ENCODE results near the gene GABBR2.

The GABBR2 gene

DNA sequence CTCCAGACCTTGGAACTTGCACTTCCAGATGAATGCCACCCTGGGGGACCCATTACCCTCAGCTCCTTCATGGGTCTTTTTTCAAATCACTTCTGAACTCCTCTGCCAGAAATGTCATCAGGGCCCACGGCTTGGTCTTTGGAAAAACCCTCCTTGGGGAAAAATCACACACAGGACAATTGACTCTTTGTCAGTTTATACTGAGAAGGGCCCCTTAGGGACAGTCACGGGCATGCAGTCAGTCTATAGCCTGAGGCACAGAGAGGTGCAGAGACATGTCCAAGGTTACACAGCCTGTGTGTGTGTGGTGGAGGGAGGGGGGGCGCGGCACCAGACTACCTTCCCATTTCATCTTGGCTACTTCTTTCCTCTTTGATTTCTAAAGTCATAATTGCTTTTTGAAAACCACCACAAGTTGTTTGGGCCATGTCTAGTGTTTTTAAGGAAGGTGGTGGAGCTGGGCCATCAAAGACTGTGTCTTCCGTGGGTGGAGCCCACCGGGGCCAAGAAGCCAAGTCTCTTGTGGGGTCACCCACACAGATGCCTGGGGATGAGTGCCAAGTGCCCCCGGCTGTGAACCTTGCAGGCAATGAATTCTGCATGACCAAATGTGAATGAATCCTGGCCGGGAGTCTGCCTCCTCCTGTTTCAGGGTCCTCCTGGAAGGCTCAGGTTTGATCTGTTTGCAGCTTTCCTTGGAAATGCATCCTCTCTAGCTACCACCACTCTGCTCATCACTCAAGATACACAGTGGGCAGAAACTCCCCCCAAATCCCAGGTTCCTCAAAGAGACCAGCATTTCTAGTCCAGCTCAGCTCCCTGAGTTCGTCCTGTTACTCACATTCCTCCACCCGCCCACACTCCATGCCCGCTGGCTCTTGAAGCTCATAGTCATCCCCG is 253.2 kb downstream of the GABBR2 start:
- H3K4me2 ChIP-seq (ENCODE audit: low read length): no peak overlapping the region
- H2AFZ ChIP-seq: no peak overlapping the region
- no peaks in the 10 kb centered on the region for H3K79me2 ChIP-seq
- H3K27ac ChIP-seq: no peak overlapping the region
- TF ChIP-seq, protein P1, sequence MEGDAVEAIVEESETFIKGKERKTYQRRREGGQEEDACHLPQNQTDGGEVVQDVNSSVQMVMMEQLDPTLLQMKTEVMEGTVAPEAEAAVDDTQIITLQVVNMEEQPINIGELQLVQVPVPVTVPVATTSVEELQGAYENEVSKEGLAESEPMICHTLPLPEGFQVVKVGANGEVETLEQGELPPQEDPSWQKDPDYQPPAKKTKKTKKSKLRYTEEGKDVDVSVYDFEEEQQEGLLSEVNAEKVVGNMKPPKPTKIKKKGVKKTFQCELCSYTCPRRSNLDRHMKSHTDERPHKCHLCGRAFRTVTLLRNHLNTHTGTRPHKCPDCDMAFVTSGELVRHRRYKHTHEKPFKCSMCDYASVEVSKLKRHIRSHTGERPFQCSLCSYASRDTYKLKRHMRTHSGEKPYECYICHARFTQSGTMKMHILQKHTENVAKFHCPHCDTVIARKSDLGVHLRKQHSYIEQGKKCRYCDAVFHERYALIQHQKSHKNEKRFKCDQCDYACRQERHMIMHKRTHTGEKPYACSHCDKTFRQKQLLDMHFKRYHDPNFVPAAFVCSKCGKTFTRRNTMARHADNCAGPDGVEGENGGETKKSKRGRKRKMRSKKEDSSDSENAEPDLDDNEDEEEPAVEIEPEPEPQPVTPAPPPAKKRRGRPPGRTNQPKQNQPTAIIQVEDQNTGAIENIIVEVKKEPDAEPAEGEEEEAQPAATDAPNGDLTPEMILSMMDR (IDR thresholded peaks at IDR 0.05): no peak
- no peaks in the 10 kb centered on the region for H3K36me3 ChIP-seq (ENCODE audit: control insufficient read depth, insufficient read depth, low read length)
- H3K27me3 ChIP-seq (ENCODE audit: control insufficient read depth, insufficient read depth, low read length): no peaks in the 10 kb centered on the region
- no peaks in the 10 kb centered on the region for H3K9me3 ChIP-seq (ENCODE audit: control insufficient read depth, low read length)
- no peak overlapping the region for H3K4me3 ChIP-seq (ENCODE audit: low read depth, low read length)
- H3K4me1 ChIP-seq: no peaks in the 10 kb centered on the region
- no peak overlapping the region for H3K9ac ChIP-seq

DNA sequence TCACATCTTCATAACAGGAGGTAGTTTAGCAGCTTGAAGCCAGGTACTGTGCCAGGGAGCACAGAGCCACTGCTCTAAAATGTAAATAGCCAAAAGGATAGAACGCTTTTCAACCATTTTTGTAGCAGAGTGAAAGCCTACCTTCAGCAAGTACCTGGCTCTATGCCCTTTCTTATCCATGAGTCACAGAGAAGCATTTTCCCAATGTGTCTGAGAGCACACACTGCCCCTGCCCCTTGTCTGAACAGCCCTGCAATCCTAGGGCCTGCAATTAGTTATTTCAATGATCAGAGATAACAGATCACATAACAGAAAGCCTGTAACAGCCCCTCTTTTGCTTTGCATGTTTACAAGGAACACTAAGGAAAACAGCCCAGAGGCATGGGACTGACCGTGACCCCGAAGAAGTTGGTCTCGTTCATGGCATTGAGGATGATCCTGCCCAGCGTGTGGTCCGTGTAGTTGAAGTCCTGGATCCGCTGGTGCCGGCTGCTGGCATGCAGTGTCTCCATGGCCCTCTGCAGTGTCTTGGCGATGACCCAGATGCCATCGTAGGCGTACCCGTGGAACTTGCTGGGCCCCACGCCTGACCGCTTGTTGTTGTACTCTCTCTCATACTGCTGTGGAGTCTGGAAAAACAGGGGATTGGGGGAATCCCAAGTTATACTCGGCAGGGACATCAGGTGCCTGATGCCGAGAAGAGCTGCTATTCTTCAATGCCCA is 255.0 kb downstream of the GABBR2 start:
- H3K9ac ChIP-seq: no peak overlapping the region
- no peaks in the 10 kb centered on the region for H3K4me1 ChIP-seq
- H3K4me3 ChIP-seq (ENCODE audit: low read depth, low read length): no peak overlapping the region
- H3K36me3 ChIP-seq (ENCODE audit: control insufficient read depth, insufficient read depth, low read length): no peaks in the 10 kb centered on the region
- no peak overlapping the region for H3K4me2 ChIP-seq (ENCODE audit: low read length)
- TF ChIP-seq, protein P1 (IDR thresholded peaks at IDR 0.05): no peak
- H3K27me3 ChIP-seq (ENCODE audit: control insufficient read depth, insufficient read depth, low read length): no peaks in the 10 kb centered on the region
- H3K9me3 ChIP-seq (ENCODE audit: control insufficient read depth, low read length): no peaks in the 10 kb centered on the region
- H2AFZ ChIP-seq: no peak overlapping the region
- H3K79me2 ChIP-seq: no peaks in the 10 kb centered on the region
- no peak overlapping the region for H3K27ac ChIP-seq

DNA sequence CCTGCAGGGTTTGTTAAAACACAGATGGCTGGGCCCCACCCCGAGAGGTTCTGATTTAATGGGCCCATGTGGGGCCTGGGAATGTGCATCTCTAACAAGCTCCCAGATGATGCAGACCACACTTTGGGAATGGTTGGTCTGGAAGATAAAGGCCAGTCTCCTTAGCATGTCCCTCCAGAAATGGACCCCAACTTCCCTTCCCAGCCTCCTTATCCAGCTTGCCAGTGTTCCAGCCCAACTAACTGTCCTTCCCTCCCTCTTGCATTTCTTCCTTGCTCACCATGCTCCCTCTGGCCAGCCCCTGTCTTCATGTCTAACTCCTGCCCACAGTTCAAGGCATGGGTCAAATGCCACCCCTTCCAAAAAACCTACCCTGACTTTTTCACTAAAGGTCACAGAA is 257.2 kb downstream of the GABBR2 start:
- Histone ChIP-seq H3K36me3 (ENCODE audit: control insufficient read depth, insufficient read depth, low read length) (no peaks in the 10 kb centered on the region), H3K27ac (no peak overlapping the region), H3K4me2 (ENCODE audit: low read length) (no peak overlapping the region), H3K9me3 (ENCODE audit: control insufficient read depth, low read length) (no peaks in the 10 kb centered on the region), H3K27me3 (ENCODE audit: control insufficient read depth, insufficient read depth, low read length) (no peaks in the 10 kb centered on the region), H3K4me1 (no peaks in the 10 kb centered on the region), H2AFZ (no peak overlapping the region), H3K4me3 (ENCODE audit: low read depth, low read length) (no peak overlapping the region), H3K79me2 (no peaks in the 10 kb centered on the region), H3K9ac (no peak overlapping the region)
- TF ChIP-seq, protein P1 (IDR thresholded peaks at IDR 0.05): no peak

DNA sequence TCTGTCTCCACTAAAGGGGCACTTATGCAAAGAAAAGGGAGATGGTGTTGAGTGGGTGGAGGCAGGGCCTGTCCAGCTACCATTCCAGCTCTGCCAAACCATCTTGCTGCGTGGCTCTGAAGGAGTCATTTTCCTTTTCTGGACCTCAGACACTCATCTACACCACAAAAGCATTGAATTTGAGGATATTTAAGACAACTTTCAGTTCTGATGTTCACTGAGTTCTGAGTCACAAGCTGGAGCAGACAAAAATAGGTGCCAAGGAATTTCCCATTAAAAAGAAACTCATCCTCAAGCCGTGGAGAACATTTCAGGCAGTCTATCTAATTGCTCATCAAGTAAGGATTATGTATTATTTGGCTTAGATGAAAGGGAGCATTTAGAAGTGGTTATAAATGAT is 258.2 kb downstream of the GABBR2 start:
- H3K4me1 ChIP-seq: no peaks in the 10 kb centered on the region
- H3K79me2 ChIP-seq: no peaks in the 10 kb centered on the region
- no peaks in the 10 kb centered on the region for H3K27me3 ChIP-seq (ENCODE audit: control insufficient read depth, insufficient read depth, low read length)
- no peak overlapping the region for H3K9ac ChIP-seq
- H3K4me2 ChIP-seq (ENCODE audit: low read length): no peak overlapping the region
- no peaks in the 10 kb centered on the region for H3K9me3 ChIP-seq (ENCODE audit: control insufficient read depth, low read length)
- TF ChIP-seq, protein P1 (IDR thresholded peaks at IDR 0.05): no peak
- no peaks in the 10 kb centered on the region for H3K36me3 ChIP-seq (ENCODE audit: control insufficient read depth, insufficient read depth, low read length)
- H3K27ac ChIP-seq: no peak overlapping the region
- H3K4me3 ChIP-seq (ENCODE audit: low read depth, low read length): no peak overlapping the region
- H2AFZ ChIP-seq: no peak overlapping the region
